GM13977 (cell line): Measurements from ENCODE around the gene CTNND2.

ENCODE experiments used
- DNase-seq: peaks from one replicate; pipeline ENCODE4 v3.0.0; 2012; ENCODE audit warnings: low spot score
- in situ Hi-C: fragments of 300-500 bp; cut with MboI; formaldehyde crosslinking; loops from one replicate; pipeline ENCODE4 v1.12.0; 2022; ENCODE audit warnings: low sequenced_read_pairs, low pct_unique_long_range_greater_than_20kb, mixed read lengths, inconsistent platforms; ENCODE audit not compliant: unreplicated experiment
- TF ChIP-seq, protein P1 (sequence below): IDR thresholded peaks from 2 replicates; pipeline ENCODE4 v1.5.1; 2012; ENCODE audit warnings: mild to moderate bottlenecking, control low read depth; ENCODE audit not compliant: insufficient read depth; ENCODE audit errors: extremely low read depth, missing control alignments

Gene CTNND2

GRCh38 chr5:11815916-11816315, 88.3 kb downstream of the CTNND2 start:
- in situ Hi-C loops = no loop called here
- TF ChIP-seq, protein P1, sequence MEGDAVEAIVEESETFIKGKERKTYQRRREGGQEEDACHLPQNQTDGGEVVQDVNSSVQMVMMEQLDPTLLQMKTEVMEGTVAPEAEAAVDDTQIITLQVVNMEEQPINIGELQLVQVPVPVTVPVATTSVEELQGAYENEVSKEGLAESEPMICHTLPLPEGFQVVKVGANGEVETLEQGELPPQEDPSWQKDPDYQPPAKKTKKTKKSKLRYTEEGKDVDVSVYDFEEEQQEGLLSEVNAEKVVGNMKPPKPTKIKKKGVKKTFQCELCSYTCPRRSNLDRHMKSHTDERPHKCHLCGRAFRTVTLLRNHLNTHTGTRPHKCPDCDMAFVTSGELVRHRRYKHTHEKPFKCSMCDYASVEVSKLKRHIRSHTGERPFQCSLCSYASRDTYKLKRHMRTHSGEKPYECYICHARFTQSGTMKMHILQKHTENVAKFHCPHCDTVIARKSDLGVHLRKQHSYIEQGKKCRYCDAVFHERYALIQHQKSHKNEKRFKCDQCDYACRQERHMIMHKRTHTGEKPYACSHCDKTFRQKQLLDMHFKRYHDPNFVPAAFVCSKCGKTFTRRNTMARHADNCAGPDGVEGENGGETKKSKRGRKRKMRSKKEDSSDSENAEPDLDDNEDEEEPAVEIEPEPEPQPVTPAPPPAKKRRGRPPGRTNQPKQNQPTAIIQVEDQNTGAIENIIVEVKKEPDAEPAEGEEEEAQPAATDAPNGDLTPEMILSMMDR = no peak
- DNase-seq = no peak

DNA sequence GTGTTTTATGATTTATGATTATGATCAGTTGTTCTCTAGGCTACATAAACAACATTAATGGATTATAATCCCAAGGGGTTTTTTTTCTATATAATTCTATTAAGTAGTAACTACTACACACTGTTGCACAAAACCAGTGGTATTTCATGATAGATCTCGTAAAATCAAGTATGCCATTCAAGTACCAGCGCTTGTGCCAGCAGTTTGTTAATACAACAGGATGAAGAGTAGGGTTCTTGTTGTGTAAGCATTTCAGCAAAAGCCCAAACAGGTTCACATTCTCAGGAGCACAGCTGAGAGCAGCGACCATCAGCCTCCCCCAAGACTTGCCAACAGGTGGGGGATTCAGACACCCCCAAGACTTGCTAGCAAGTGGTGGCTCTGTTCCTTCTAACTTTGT, 88.8 kb downstream of the CTNND2 start:
- in situ Hi-C loops = no loop called here
- TF ChIP-seq, protein P1 = no peak
- no peak for DNase-seq

- TF ChIP-seq, protein P1 = no peak
- in situ Hi-C loops = no loop called here
- no peak for DNase-seq
Observed at GRCh38 chr5:11814373-11814772, 89.9 kb downstream of the CTNND2 start.

GRCh38 chr5:11809407-11809806, 94.8 kb downstream of the CTNND2 start:
- TF ChIP-seq, protein P1 = no peak
- DNase-seq = no peak
- in situ Hi-C loops = no loop called here

DNA sequence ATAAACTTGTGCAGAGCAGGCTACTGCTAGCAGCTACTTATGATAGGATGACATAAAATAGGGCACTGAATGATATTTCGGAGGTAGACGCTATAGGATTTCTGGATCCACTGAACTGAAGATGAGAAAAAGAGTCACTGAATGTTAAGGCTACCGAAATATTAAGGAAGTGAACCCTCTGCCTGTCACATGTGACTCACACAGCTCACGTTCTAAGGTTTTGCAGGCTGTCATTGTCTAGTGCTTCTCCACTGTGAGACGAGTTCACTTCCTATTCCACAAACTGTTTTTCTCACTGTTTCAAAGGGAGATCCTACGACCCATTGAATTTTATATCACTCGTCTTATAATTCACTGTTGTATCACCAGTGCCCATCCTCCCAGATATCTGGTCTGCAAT, 100.8 kb downstream of the CTNND2 start:
- TF ChIP-seq, protein P1 = no peak
- in situ Hi-C loops = no loop called here
- no peak for DNase-seq

DNA sequence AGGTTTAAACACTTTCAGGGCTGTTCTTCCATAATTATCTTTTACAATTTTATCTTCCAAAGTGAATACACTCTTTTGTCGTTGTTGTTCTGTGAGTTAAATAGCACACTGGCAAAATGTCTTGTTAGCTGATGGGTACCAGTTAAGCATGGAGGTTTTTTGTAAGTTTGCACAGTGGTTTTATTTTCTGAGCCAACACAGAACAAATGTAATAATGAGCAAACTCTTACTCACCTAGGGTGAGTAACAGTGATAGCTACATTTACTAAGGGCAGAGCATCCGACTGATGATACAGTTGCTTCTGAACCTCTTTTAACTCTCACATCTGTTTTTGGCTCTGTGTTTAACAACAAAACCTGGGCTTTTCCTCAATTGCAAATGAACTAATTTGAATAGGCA, 103.2 kb downstream of the CTNND2 start:
- DNase-seq = no peak
- TF ChIP-seq, protein P1 = no peak
- in situ Hi-C loops = no loop called here

GRCh38 chr5:11797132-11797531, 107.1 kb downstream of the CTNND2 start:
- TF ChIP-seq, protein P1 = no peak
- in situ Hi-C loops = no loop called here

More at GRCh38 chr5:11797132-11797531, 107.1 kb downstream of the CTNND2 start:
- no peak for DNase-seq
